HG02759 (cell line): ENCODE results near the gene CFAP77.

ENCODE experiments used
- ATAC-seq: cut with Tn5 transposase; IDR thresholded peaks from one replicate; pipeline ENCODE4 v1.9.1; 2021; ENCODE audit warnings: mild to moderate bottlenecking, moderate library complexity; ENCODE audit not compliant: unreplicated experiment

CFAP77 gene

DNA sequence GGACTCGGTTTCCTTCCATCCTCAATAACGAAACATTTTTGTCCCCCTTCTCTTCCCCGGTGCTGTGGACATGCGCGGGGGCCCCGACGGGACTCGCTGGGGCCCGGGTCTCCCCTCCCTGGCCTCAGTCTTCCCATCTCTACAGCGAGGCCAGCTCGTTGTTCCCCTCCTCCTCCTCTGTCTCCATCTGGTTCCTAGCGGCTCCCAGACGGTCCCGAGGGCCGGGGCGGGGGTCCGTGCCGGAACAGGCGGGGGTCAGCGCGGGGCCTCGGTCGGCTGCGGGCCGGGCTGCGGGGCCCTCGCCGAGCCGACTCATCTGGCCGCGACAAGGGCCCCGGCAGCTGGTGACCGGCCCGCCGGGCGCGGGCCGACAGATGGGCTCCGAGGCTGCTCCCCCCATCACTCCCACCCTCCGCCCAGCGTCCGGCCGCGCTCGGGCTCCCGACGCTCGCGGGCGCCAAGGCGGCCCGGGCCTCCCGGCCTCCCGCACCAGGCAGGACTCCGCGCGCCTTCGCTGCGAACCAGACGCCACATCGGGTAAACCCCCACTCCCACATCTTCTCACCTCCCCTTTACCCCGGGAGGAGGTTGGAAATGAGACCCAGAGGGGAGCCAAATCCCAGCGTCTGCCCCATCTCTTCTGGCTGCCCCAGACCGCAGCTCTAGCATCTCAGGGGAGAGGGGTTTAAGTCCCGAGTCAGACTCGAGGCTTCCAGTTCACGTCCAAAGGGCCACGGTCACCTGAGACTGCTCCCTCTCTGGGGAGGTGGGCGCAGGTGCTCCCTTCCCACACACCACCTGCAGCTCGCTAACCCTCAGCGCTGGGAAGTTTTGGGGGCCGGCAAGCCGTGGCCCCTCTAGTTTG is 180.5 kb downstream of the CFAP77 start:
- no peak for ATAC-seq

DNA sequence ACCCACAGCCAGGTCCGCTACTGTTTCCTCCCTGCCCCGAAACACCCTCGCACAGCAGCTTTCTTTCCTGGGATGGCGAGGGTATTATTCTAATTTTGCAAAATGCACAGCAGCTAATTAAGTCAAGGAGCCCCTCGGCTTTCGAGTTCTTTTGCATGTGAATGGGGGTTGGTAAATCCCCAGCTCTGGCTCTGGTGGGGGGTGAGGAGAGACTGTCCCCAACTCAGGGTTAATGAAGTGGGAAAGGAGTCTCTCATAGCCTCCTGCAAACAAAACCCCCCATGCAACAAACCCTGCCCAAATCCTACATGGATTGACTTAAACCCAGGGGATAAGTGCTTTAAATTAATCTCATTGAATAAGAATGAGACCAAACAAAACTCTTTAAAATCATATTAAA is 181.2 kb downstream of the CFAP77 start:
- ATAC-seq: no peak

DNA sequence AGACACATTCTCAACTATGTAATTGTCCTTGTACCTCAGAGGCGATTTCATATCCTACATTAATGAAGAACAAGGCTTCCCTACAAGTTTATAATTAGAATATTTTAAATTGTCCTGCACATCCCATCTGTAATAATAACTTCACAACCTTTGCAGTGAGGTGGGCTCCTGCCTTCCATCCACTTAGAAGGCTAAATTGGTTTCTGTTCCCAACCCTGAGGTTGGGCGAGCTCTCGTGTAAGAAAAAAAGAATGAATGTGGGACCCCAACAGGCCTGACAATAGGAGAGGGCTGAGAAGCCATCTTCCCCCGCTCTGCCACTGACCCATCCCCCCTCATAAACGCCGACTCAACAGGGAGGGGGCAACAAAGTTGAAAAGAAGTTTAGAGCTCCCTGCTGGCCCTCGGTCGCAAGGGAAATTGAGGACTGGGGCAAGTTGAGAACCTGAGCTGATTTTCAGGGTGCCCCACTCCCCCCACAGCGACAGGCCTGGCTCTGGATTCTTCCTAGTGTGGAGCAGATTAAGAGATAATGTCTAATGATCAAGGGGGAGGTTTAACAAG is 181.8 kb downstream of the CFAP77 start:
- ATAC-seq: no peak

DNA sequence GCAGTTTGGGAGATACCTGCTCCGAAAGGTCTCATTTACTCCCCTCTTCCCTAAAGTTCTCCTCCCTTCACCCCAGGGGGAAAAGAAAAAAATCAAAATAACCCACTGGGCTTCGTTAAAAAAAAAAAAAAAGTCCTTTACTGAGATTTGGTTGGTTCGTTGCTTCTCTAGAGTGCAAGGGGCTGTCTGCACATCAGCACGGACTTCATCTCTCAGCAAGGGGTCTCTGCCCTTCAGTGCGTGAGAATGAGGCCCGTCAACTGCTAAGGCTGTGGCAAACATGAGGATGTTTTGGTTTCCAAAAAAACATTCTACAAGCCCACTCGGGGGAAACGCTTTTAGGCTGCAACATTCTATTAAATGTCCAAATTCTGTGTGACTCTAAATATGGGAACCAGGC is 182.4 kb downstream of the CFAP77 start:
- ATAC-seq: no peak

DNA sequence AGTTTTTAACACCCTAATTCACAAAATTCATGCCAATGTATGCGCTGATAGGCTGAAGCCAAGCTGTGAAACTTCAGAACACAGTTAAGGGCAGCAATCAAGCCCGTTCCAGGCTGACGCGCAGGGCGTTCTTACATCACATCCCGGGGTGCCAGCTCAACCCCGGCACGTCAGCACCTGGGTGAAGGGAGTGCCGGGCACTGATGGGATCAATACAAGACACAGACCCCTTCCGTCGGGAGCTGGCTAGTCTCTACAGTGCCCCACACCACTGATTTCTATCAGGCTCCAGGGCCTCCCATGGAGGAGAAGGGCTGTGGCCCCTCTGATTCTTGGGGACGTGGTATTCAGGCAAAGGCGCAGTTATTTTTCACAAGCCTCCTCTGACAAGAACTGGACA is 184.4 kb downstream of the CFAP77 start:
- no peak for ATAC-seq

DNA sequence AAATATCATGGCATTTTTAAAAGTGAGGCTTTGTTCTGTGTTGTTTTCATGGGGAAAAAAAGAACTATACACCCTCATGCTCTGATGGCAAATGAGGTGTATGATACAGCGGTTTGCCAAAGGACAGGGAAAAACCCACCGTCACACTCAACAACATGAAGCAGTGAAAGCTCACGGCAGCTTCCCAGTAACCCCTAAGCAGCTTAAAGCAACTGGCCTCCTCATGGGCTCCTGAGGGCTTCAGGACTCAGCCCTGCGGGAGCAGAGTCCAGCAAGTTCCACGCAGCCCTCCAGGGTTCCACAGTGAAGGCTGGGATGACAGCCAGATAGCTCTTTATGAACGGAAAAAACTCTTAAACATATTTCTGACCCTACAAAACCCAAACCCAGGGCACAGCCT is 185.3 kb downstream of the CFAP77 start:
- ATAC-seq: no peak

DNA sequence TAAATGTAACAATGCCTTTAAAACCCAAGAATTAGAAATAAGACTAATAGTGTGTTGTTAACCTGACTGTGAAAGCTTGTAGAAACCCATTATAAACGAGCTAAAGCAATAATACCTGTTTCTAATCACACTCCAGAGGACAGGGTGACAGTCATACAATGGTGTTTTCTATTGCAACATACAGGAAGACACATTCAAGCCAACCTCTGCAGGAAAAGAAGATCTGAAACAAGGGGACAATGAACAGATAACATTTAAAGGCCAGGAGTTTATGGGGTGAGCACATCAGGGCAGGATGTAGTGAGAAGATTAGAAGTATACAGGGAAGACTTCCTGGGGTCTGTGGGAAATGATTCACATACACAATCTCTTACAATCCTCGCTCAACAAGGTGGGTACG is 186.2 kb downstream of the CFAP77 start:
- ATAC-seq: no peak

DNA sequence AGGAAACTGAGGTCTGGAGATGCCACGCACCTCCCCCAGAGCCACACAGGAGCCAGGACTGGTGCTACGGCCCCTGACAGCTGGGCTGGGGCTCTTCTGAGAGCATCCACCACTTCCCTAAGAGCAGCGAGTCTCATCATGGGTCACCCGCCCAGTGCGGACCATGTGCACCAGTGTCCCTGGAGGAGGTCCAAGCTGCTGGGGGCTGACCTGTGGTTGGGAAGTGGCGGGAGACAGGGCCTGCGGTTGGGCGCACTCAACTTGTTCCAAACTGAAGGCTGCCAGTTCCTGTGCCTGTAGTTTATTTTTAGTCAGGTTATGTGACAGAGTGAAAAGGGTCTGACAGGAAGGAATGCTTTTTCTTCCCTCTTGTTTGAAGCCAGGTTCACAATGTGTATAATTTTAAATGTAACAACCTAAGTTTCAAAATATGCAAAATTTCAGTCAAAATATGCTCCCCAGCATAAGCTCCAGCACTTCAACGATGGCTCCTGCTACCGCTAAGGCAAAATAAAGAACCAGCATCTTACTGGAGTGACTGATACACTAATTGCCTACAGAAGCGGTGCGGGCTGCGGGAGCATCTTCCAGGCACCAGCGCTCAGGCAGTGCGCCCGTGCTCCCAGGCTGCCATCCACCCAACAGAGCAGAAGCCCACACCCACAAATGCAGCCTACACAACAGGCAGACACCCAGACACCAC is 187.2 kb downstream of the CFAP77 start:
- no peak for ATAC-seq

DNA sequence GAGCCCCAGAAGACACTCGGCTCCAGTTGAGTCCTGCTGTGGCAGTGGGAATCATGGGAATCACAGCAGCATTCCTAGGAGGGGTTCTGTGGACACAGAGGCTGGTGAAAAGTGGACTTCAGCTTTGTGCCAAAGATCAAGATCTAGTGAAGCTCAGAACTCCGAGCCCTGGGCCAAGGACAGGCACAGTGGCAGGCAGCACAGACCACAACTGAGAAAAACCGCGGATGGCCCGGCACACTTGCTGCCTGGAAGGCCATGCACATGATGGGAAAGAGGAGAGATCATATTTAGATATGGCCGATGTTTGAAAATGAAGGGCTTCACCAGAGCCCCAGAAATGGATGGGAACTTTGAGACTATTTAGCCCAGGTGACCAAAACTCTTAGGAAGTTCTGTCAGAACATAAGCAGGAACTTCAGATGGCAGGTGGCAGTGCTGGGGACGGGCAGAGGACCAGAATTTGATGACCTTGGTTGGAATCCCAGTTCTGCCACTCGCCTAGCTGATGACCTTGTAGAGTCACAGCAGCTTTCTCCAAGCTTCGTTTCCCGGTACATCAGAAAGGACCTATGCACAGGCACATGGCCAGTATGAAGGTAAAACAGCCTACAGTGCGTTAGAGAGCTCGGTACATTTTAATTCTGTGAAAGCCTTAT is 190.4 kb downstream of the CFAP77 start:
- ATAC-seq: no peak

DNA sequence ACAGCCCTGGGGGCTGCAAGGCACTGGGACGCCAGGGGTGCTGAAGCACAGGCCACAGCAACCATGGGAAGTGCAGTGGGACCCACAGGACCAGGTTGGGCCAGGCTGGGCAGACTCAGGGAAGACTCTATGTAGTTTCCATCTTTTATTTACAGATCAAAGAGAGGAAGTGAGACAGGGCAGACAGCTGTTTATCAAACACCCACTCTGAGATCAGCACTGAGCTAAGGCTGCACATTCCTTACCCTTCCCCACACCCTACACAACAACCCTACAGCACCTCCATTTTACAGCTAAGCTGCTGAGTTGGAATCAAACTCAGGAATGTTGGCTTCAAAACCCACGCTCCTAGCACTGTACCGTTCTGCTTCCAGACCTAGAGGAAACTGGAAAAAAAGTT is 192.2 kb downstream of the CFAP77 start:
- no peak for ATAC-seq

DNA sequence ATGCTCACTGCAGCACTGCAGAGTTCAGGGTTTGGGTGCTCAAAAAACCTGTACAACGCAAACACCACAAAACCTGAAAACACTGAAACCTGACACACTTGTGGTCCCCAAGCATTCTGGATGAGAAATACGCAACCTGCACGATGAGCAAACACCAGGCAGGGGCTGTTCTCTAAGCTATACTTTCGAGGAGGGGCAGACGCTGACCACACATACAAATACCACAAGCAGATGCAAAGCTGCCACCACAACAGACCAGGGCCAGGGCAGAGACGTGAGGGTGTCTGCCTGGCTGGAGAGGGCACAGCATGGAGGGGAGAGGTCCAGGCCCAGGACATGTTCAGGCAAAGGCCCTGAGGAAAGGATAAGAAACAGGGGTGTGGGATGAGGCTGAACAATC is 195.4 kb downstream of the CFAP77 start:
- ATAC-seq: no peak

DNA sequence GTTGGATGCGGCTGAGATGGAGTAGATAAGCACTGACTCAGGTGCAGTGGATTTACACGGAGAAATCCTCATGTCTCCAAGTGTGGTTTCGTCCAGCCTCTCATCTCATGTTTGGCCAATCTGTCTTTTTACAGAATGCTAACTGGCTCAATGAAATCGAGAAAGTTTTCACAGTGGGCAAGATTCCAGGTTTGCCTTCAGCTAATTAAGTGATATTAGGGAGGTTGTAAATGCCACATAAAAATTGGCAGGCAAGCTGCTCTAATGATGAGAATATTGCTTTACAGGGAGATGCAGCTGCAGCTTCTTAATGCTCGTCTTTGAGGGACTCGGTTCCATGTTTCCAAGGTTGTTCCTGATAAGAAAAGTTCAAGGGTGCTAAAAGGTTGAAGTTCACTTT is 196.1 kb downstream of the CFAP77 start:
- ATAC-seq: no peak

DNA sequence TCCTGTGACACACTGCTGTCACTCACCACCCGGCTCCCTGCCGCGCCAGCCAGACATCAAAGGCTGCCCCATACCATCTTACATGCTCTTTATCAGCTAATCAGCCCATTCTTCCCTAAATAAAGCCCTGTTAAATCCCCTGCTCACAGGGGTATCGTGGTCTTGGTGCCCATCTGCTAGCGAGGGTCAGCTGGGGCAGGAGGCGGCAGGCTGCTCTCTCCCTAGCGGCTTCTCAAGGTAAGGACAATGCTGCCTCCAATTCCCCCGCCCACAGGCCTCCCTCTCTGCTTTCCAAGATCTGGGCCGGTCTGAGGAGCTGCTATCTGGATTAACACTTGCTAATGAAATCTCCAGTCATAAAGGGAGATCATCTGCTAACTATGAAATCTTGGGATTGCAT is 199.2 kb downstream of the CFAP77 start:
- no peak for ATAC-seq

DNA sequence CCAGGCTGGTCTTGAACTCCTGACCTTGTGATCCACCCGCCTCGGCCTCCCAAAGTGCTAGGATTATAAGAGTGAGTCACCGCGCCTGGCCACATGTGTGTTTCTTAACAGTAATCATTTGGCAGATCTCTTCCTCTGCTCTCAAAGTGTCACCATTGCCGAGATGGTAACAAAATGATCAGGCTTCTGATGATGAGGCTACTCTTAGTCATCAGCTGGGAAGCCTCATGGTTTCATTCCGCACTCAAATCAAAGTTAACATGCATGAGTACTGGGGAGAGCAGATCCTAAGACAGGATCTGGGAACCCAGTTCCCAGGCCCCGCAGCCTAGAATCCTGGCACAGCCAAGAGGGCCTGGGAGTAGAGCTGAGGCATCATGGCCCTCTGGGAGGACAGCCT is 199.8 kb downstream of the CFAP77 start:
- no peak for ATAC-seq

DNA sequence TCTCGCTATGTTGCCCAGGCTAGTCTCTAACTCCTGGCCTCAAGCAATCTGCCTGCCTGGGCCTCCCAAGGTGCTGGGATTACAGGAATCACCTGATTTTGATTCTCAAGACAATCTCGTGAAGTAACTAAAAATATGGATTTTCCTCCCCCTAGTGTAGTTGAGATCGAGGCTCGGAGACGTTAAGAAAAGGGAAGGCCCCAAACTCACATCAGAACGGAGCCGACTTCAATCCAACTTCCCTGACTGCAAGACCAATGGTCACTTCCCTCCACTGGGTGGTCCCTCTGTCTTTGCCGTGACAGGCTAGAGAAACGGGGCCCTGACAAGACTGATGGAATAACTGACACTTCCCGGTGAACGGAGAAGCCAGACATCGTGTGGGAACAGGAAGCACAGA is 200.7 kb downstream of the CFAP77 start:
- no peak for ATAC-seq

DNA sequence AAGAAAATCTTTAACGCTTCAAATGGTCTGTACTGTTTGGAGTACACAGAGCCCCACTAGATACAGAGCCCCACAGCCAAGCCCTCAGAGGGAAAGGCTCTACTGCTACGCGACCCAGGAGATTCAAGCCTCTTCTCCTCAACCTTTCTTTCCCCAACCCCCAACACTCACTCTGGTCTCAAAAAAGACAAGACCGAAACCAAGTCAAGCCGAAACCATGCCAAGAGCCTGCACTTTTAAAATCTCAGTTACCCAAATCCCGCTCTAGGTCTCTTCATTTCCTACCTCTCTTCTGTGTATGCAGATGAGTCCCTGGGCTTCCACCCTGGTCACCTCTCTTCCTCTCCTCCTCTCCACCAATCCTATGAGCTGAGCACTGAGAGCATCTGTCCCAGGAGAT is 204.3 kb downstream of the CFAP77 start:
- ATAC-seq: no peak

DNA sequence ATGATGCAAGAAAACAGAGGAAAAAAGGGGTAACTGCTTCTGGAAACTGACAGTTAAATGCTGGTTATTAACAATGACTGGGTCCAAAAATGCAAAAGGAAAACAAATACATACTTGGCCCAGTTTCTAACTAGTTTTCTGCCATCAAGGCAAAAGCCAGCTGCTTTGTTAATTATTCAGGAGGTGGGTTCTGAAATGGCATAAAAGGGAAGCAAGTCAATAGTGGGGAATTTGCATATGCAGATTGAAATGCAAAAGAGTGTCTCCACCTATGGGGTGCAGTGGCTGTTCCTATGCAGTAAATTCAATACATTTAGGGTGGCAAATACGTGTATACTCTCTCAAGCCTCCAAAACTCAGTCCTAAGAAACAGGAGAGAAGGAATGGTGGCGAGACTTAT is 205.8 kb downstream of the CFAP77 start:
- no peak for ATAC-seq

DNA sequence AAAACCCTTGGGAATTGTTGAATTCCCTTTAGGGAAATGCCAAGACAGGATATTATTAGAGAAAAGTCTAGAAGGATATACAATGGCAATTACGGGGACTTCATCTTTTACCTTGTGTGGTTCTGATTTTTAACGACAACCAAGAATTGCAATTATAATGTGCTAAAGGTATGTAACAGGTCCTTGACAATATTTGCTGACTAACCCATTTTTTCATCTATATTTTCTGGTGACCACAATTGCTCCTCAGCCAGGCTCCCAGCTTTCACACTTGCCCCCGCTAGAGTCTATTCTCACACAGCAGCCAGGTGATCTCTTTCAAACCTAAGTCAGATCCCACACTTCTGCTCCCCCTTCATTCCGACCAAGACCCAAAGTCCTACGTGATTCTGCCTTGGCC is 206.7 kb downstream of the CFAP77 start:
- ATAC-seq: no peak

DNA sequence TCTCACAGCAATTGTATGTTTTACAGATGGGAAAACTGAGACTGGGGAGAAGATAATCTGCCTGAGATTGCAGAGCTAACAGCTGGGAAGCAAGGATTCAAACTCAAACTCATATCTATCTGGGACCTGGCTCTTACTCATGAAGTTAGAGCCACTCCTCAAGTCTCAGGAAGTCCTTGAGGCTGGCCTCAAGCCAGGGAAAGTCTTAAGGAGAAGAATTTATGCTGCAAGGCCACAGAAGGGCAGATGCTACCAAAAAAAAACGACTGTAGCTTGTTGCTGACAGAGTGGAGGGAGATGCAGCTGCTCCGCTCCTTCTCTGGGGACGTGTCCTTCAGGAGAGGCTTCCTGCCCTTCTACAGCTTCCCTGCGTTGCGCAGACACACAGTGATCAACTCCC is 212.1 kb downstream of the CFAP77 start:
- no peak for ATAC-seq
